ENCODE measurements around the gene KCNS1. TPM values are rescaled to one million over a fixed set of nuclear protein-coding genes. Genes with fewer than 3 reads are reported as not detected.
A peak's percentile ranks its signal among the peaks of the same experiment; 100 is the strongest.

KCNS1 gene
- total RNA-seq, 6 experiments from 2014 or later, result 0.46 to 0.95 (median 0.73) TPM

DNA sequence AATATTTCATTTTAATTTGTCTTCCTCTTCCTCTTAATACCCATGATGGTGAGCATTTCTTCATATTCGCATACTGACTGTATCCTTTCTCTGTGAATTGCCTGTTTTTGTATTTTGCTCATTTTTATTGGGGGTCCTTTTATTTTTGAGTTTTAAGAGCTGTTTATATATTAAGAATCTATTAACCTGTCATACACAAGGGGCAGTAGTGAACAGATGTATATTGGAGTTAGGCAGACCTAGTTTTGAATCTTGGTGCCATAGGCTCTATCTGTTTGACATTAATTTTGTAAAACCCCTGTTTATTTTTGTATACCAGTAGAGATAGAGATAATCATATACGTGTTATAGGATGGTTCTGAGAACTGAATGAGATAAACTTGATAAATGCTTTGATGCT, 17.1 kb upstream of the KCNS1 start:
- TF ChIP-seq, protein P1, sequence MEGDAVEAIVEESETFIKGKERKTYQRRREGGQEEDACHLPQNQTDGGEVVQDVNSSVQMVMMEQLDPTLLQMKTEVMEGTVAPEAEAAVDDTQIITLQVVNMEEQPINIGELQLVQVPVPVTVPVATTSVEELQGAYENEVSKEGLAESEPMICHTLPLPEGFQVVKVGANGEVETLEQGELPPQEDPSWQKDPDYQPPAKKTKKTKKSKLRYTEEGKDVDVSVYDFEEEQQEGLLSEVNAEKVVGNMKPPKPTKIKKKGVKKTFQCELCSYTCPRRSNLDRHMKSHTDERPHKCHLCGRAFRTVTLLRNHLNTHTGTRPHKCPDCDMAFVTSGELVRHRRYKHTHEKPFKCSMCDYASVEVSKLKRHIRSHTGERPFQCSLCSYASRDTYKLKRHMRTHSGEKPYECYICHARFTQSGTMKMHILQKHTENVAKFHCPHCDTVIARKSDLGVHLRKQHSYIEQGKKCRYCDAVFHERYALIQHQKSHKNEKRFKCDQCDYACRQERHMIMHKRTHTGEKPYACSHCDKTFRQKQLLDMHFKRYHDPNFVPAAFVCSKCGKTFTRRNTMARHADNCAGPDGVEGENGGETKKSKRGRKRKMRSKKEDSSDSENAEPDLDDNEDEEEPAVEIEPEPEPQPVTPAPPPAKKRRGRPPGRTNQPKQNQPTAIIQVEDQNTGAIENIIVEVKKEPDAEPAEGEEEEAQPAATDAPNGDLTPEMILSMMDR (IDR thresholded peaks at IDR 0.05), result peak; percentile 42; the same call in 1 of the 2 replicates
- no peaks in the 10 kb centered on the region for H3K4me1 Mint-ChIP-seq (ENCODE audit: low read depth)
- DNase-seq, result no peak
- no peak overlapping the region for H3K4me3 Mint-ChIP-seq
- no peak overlapping the region for H3K27ac Mint-ChIP-seq
- no peaks in the 10 kb centered on the region for H3K9me3 Mint-ChIP-seq
- no peaks in the 10 kb centered on the region for H3K36me3 Mint-ChIP-seq (ENCODE audit: low read depth)
- peaks cover 23% of the 10 kb centered on the region for H3K27me3 Mint-ChIP-seq (ENCODE audit: insufficient read depth)

DNA sequence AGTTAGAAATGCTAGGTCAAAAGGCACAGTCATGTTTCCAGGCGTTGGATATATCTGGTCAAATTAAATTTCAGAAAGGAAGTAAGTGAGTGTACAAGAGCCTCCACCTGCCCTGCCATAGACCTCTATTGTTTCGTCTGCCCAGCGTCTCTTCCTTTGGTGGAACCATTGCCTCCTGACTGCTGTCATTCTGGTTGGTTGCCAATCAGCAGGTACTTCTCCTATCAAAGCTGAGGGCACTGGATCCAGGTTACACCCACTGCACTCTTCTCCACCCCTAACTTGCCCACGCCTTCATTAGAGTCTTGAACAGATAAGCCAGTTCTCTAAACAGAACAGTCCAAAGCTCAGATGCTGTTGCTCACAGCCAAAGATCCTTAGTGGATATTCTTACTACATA, 16.7 kb upstream of the KCNS1 start:
- H3K9me3 Mint-ChIP-seq, result no peaks in the 10 kb centered on the region
- H3K4me3 Mint-ChIP-seq, result no peak overlapping the region
- H3K27ac Mint-ChIP-seq, result no peak overlapping the region
- no peak for DNase-seq
- H3K4me1 Mint-ChIP-seq (ENCODE audit: low read depth), result no peaks in the 10 kb centered on the region
- H3K36me3 Mint-ChIP-seq (ENCODE audit: low read depth), result no peaks in the 10 kb centered on the region
- H3K27me3 Mint-ChIP-seq (ENCODE audit: insufficient read depth), result peaks cover 24% of the 10 kb centered on the region
- TF ChIP-seq, protein P1 (IDR thresholded peaks at IDR 0.05), result no peak

DNA sequence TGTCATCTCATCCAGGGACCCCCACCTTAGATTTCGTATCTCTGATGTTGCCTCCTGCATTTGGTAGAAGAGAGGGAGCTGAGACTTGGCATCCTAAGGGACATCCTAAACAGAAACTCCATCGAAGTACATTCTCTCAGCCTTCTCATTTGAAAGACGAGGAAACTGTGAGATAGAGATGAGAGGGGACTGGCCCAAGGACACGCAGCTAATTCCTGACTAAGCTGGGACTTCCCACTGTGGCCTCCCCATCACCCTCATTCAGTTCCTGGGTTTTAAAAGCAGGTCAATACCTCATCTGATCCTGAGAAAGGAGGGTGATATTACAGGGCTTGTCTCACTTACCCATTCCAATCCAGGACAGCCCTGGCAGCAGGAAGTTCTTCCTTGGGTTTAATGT, 14.9 kb upstream of the KCNS1 start:
- TF ChIP-seq, protein P1 (IDR thresholded peaks at IDR 0.05), result no peak
- Mint-ChIP-seq H3K9me3 (no peaks in the 10 kb centered on the region), H3K4me3 (no peak overlapping the region), H3K36me3 (ENCODE audit: low read depth) (no peaks in the 10 kb centered on the region), H3K4me1 (ENCODE audit: low read depth) (no peaks in the 10 kb centered on the region), H3K27ac (no peak overlapping the region), H3K27me3 (ENCODE audit: insufficient read depth) (peaks cover 22% of the 10 kb centered on the region)
- DNase-seq, result no peak

DNA sequence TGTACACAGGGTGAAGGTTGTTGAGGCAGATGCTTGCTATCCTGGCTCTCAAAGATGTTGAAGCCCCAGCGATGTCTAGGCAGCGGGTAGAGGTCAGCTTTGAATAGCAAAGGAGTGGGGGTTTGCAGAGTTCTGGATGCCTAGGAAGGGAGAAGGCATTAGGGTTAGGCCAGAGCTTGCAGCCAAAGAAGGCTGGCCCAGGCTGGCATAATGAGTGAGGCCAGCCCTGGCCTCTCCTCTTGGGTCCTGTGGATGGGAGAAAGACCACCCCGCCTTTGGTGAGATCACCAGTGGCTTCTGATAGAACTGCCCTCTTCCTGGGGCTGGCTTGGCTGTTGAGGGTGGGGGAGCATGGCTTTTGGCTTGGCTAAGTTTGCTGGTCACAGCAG, 14.5 kb upstream of the KCNS1 start:
- Mint-ChIP-seq H3K4me1 (ENCODE audit: low read depth) (no peaks in the 10 kb centered on the region), H3K27ac (no peak overlapping the region), H3K4me3 (no peak overlapping the region), H3K36me3 (ENCODE audit: low read depth) (no peaks in the 10 kb centered on the region), H3K9me3 (no peaks in the 10 kb centered on the region), H3K27me3 (ENCODE audit: insufficient read depth) (peaks cover 22% of the 10 kb centered on the region)
- no peak for DNase-seq
- TF ChIP-seq, protein P1 (IDR thresholded peaks at IDR 0.05), result no peak

DNA sequence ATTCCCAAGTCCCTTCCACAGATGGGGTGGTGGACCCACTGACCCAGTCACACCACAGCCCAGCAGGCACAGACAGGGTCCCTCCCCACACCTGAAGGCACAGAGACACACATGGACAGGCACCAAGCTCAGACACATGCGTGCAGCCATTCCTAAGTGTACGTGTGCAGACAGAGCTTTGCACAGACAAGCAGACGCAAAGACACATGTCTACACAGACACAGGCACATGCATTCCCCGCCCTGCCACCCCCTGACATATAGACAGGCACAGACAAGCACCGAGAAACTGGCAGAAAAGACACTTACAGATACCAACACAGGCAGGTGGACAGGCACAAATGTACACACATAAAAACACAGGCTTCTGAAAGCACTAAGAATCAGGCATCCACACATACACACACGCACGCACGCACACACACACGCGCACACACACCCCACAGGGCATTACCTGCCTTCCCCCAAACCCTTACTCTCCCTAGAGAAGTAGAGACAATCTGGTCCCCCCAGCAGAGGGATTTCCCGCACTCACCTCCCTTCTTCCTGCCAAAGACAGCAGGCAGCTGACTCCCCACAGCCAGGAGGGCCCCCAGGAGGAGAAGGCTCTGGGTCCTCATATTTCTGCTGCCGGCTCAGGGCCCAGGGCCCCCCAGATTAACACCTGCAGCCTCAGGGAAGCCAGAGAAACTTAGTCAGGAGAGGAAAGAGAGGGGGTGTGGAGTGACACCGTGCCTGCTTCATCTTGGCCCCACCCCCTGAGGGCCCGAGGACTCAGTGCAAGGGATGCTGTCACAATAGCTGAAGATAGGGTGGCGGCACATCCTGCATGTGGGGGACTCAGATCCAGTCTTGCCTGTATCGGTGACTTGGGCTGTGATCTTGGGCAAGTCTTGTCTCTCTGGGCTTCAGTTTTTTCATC, 13.8 kb upstream of the KCNS1 start, which contains the start of gene WFDC5:
Gene WFDC5, minus strand, starts transcription at position 710 of the 921 bp plus-strand sequence. Its CDS starts 91 bp downstream, at position 619.
- Mint-ChIP-seq H3K4me3 (no peak within 1 kb of the TSS), H3K9me3 (no peaks in the 10 kb centered on the region), H3K27ac (no peak within 1 kb of the TSS), H3K4me1 (ENCODE audit: low read depth) (no peaks in the 10 kb centered on the region), H3K36me3 (ENCODE audit: low read depth) (no peaks in the 10 kb centered on the region), H3K27me3 (ENCODE audit: insufficient read depth) (peaks cover 22% of the 10 kb centered on the region)
- no peak for DNase-seq
- TF ChIP-seq, protein P1 (IDR thresholded peaks at IDR 0.05), result no peak

Data from HFFc6 (cell line).